Activated CD4-positive, alpha-beta memory T cell treated with anti-CD3 and anti-CD28 coated beads for 36 hours (primary cell): ENCODE measurements around the gene TNFRSF13B. TPM values are rescaled to one million over a fixed set of nuclear protein-coding genes. Genes with fewer than 3 reads are reported as not detected.
"Not testable (repeated sequence)": the region's sequence is repeated elsewhere in the genome, so short reads cannot be mapped to it uniquely, and the experiment has no call there.

Experiments
- CTCF ChIA-PET: fragments of 350-600 bp; sonication (Branson Sonifier 250); formaldehyde crosslinking; loops from one replicate; lab custom pipeline; 2021; ENCODE audit warnings: antibody characterized with exemption, inconsistent platforms; lab: Charles Lee
- POLR2A ChIA-PET: fragments of 350-600 bp; sonication (Branson Sonifier 250); formaldehyde crosslinking; loops from one replicate; lab custom pipeline; 2021; ENCODE audit warnings: antibody characterized with exemption; lab: Charles Lee
- DNase-seq: peaks from one replicate; pipeline ENCODE4 v3.0.0-alpha.2; 2020
- H3K27ac Mint-ChIP-seq: one replicate; pipeline ENCODE4 v1.8.0; 2021; ENCODE audit warnings: mixed read lengths
- H3K27me3 Mint-ChIP-seq: one replicate; pipeline ENCODE4 v1.8.0; 2021; ENCODE audit warnings: mixed read lengths
- H3K36me3 Mint-ChIP-seq: one replicate; pipeline ENCODE4 v1.8.0; 2021; ENCODE audit warnings: mixed read lengths
- H3K4me1 Mint-ChIP-seq: one replicate; pipeline ENCODE4 v1.8.0; 2021; ENCODE audit warnings: low read depth, mixed read lengths
- H3K4me3 Mint-ChIP-seq: one replicate; pipeline ENCODE4 v1.8.0; 2021; ENCODE audit warnings: mild to moderate bottlenecking, mixed read lengths
- H3K9me3 Mint-ChIP-seq: one replicate; pipeline ENCODE4 v1.8.0; 2021; ENCODE audit warnings: mixed read lengths
- intact Hi-C: fragments of 100-400 bp; cut with micrococcal nuclease; formaldehyde crosslinking; loops from one replicate; pipeline ENCODE4 v1.15.1; 2023
- total RNA-seq, 2 experiments: library from RNA; stranded (reverse); gene quantifications; one replicate each; pipeline ENCODE4 v1.2.3, GENCODE V29; 2021

The TNFRSF13B gene
- total RNA-seq, 2 experiments from 2014 or later: not detected

DNA sequence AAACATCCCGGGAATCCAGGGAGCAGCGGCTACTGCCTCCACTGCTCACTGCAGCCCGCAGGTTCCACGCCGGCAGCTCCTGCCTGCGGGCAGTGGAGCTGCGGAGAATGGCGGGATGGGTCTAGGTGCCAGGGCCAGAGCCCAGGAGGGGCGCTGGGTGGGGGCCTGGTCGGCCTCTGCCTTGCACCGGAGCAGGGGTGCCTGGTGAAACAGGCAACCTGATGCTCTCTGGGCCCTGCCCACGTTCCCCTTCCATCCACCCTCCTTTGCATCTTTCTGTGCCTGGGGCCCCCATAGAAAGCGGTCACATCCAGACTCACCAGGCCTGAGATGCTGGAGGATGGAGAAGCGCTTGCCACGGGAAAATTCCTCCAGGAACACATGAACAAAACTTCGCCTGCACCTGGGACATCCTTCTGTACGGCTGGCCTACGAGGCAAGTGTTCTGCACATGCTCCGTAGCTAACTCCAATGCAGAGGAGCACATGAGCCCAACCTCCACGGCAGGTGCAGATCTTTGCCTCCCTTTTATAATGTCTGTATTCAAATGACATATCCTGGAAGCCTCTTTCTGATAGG lies 79.0 kb downstream of the TNFRSF13B start:
- H3K9me3 Mint-ChIP-seq, H3K4me1 Mint-ChIP-seq, H3K27ac Mint-ChIP-seq, H3K36me3 Mint-ChIP-seq, intact Hi-C loops, POLR2A ChIA-PET, H3K4me3 Mint-ChIP-seq, CTCF ChIA-PET, H3K27me3 Mint-ChIP-seq, DNase-seq: not testable (repeated sequence)

DNA sequence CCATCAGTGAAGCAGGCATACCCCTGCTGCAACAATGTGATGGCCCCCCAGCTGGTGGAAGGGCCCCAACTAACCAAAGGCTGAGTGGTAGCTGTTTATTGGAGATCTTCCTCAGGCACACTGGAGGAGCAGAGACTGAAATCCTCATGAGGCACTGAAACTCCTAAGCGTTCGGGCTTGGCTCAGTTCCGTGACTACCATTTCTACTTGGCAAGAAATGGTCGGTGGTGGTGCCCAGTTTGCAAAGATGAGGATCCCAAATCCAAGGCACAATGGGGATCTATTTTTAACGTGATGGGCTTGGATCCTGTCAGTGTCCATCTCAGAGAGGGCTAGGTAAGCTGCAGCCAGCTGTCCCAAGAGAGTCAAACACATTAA lies 82.8 kb downstream of the TNFRSF13B start:
- H3K9me3 Mint-ChIP-seq: no peaks in the 10 kb centered on the region
- no peaks in the 10 kb centered on the region for H3K4me1 Mint-ChIP-seq
- CTCF ChIA-PET: interaction anchor here (1.2 kb wide), 1 partner anchor 103 kb away, joined by 3 read pairs; no protein-coding TSS in a partner anchor
- no peaks in the 10 kb centered on the region for H3K27me3 Mint-ChIP-seq
- no peak overlapping the region for H3K27ac Mint-ChIP-seq
- H3K4me3 Mint-ChIP-seq: no peak overlapping the region
- intact Hi-C loops: no loop called here
- POLR2A ChIA-PET: no interaction called here
- DNase-seq: no peak
- no peaks in the 10 kb centered on the region for H3K36me3 Mint-ChIP-seq

Other genes with a start within 250 kb of the TNFRSF13B start
- 100 to 1,000 TPM; 145 to 157 TPM for gene MPRIP, start 70.3 kb upstream of the TNFRSF13B start, total RNA-seq
- gene PLD6, start 234.2 kb upstream of the TNFRSF13B start, total RNA-seq: 1 to 10 TPM; 9.3 to 9.4 TPM